Raji (cell line): ENCODE measurements around the gene GRAMD1A.

ENCODE experiments used
- POLR2A ChIP-seq: IDR thresholded peaks from 2 replicates; pipeline ENCODE4 v1.6.1; 2011; ENCODE audit warnings: low read depth, low read length, control low read depth; ENCODE audit not compliant: insufficient read depth

The GRAMD1A gene

DNA sequence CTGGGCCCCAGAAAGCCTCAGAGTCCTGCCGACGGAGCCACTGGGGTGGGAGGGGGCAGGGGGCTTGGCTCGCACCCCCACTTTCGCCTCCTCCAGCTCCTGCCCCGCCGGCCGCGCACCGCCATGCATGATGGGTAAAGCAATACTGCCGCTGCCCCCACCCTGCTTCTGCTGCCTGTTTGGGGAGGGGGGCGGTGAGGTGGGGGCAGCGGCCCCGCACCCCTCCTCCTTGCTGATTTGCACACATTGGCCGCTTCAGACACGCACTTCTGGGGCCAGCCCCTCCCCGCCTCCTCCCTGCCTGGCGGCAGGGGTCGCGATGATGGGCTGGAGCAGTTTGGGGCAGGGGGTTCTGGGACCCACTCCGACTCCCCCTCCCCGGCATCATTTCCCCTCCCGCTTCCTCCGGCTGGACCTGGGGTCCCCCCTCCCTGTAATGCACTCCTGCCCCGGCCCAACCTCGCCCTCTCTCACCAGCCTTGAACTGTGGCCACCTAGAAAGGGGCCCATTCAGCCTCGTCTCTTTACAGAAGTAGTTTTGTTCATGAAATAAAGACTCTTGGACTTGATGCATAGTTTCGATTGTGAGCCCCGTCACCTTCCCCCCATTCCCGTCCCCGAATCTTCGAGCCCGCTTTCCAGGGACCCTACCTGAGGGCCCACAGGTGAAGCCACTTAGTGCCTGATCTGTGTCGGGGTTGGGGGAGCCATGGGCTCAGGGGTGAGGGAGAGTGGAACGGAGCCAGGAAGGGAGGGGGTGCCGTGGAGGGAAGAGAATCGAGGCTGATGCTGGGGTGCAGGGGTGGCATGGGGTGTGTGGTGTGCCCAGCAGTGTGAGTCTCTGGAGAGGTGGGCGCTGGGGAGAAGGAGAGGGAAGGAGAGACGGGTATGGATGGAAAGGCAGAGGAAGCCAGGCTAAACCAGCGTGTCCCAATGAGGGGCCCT is 40.0 kb downstream of the GRAMD1A start:
- no peak for TF ChIP-seq POLR2A

- no peak for TF ChIP-seq POLR2A
Observed at GRCh38 chr19:35040826-35041547, 40.9 kb downstream of the GRAMD1A start.

- TF ChIP-seq POLR2A: no peak
Observed at GRCh38 chr19:35041548-35042055, 41.5 kb downstream of the GRAMD1A start, which contains the start of gene HPN. HPN (plus strand) TSS chr19:35041721; CDS start chr19:35042507, 786 bp downstream.

DNA sequence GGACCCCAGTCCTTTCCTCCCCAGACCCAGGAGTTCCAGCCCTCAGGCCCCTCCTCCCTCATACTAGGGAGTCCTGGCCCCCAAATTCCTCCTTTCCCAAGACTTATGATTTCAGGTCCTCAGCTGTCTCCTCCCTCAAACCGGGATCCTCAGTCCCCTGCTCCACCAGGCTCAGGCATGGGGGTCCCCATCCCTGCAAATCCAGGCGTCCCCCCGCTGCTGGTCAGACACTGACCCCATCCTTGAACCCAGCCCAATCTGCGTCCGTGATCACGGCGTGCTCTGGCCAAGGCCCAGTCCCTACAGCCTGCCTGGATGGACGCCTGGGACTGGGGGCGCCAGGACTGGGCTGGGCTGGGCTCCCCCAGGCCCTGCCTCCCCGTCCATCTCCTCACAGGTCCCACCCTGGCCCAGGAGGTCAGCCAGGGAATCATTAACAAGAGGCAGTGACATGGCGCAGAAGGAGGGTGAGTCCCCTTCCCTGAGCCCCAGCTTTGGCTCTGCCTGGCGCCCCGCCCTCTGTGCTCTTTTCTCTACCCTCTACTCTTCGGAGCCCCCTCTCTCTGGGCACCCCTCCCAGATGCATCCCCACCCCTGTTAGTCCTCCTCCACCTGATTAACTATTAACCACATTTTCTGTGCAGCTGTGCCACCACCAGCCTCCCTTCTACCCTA is 42.1 kb downstream of the GRAMD1A start:
- TF ChIP-seq POLR2A: no peak

GRCh38 chr19:35042954-35043604 is 43.0 kb downstream of the GRAMD1A start:
- TF ChIP-seq POLR2A: no peak

- TF ChIP-seq POLR2A: no peak
Observed at GRCh38 chr19:35043906-35044305, 43.8 kb downstream of the GRAMD1A start.

GRCh38 chr19:35044317-35045117 is 44.4 kb downstream of the GRAMD1A start:
- TF ChIP-seq POLR2A: no peak

DNA sequence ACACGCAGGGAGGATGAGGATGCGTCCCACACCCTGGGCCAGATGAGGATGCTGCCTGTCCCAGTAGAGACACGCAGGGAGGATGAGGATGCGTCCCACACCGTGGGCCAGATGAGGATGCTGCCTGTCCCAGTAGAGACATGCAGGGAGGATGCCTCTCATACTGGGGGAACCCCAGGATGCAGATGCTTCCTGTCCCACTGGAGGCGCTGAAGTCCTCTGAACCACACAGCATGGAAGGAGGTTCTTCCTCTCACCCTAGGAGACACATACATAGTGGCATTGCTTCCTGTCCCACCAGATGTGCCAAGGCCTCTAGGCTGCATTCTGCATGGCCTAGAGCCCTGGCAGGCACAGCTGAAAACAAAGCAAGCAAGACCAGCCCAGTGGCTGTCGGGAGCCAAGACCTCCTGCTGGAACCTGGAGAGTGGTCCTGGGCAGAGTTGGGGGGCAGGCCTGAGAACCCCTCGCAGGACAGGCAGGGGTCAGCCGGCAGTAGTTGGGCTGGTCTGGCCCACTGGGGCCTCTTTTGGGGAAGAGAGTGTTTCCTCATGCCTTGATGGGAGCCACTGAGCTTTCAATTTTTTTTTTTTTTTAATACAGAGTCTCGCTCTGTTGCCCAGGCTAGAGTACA is 45.7 kb downstream of the GRAMD1A start:
- no peak for TF ChIP-seq POLR2A

DNA sequence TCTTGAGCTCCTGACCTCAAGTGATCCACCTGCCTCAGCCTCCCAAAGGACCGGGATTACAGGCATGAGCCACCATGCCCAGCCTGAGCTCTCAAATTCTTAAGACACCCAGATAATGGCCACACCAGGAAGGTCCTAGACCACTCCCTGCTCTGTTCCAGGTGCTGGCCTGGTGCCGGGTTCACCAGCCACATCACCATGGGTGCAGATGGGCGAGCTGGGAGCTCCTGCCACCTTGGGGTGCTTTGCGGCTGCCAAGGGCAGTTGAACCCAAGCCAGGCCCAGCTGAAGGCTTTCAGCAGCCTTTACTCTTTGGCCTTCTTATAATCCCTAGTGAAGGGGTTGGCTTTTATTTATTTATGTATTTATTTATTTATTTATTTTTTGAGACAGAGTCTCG is 46.3 kb downstream of the GRAMD1A start:
- TF ChIP-seq POLR2A: no peak

DNA sequence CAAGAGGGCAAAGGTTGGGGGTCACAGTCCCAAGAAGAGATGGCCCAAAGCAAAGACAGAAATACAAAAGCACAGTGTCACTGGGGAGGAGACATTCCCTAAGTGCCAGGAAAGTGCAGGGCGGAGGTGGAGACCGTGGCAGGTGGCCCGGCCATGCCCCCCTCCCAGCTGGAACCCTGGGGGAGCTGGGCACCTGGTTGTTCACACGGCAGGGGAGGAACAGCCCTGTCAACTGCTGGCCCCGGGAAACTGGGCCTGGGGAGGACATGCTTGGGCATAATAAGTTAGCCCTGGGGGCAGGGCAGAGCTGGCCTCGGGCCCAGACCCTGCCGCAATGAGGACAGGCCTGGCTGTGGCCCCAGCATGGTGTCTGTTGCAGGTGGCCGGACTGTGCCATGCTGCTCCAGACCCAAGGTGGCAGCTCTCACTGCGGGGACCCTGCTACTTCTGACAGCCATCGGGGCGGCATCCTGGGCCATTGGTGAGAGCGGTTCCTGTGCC is 48.8 kb downstream of the GRAMD1A start:
- TF ChIP-seq POLR2A: no peak

- TF ChIP-seq POLR2A: no peak
Observed at GRCh38 chr19:35049456-35049855, 49.3 kb downstream of the GRAMD1A start.

DNA sequence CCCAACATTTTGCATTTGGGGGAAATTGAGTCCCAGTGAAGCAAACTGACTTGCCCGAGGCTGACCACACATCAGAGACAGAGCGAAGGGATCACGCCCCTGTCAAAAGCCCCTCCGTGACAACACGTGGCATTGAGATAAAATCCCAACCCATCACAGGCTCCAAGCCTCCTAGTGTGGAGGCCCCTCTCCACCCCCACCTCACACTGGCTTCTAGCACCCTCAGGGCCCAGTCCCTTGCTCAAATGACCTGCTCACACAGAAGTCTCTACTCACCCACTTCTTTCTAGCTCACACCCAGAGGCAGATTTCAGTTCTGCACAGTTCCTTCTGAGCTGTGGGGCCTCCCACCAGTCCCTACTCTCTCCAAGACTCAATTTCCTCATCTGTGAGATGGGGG is 51.7 kb downstream of the GRAMD1A start:
- no peak for TF ChIP-seq POLR2A

- no peak for TF ChIP-seq POLR2A
Observed at GRCh38 chr19:35052599-35053190, 52.6 kb downstream of the GRAMD1A start.
